Upper lobe of left lung (tissue), 6 donors: ENCODE data around the gene ODF2L. TPM values are rescaled to one million over a fixed set of nuclear protein-coding genes. Genes with fewer than 3 reads are reported as not detected.
A peak's percentile ranks its signal among the peaks of the same experiment; 100 is the strongest.

ENCODE experiments used
- ATAC-seq, 2 donors: fragments of 200-7000 bp; cut with Tn5 transposase; one replicate each; pipeline ENCODE4 v1.9.1; 2022; ENCODE audit warnings: mild to moderate bottlenecking in 2 of 2, moderate library complexity in 2 of 2; ENCODE audit not compliant: low FRiP score in 2 of 2
- DNase-seq, 2 donors: peaks; one replicate each; pipeline ENCODE4 v3.0.0-alpha.2; 2019 to 2020
- H3K27ac ChIP-seq, 4 donors: fragments of 200-600 bp; sonication (generic); one replicate each; pipeline ENCODE4 v1.5.1; 2016 to 2019
- H3K27me3 ChIP-seq, 4 donors: fragments of 200-600 bp; sonication (generic); one replicate each; pipeline ENCODE4 v1.5.1; 2017 to 2019
- H3K36me3 ChIP-seq, 4 donors: fragments of 200-600 bp; sonication (generic); one replicate each; pipeline ENCODE4 v1.5.1; 2016 to 2019
- H3K4me1 ChIP-seq, 4 donors: fragments of 200-600 bp; sonication (generic); one replicate each; pipeline ENCODE4 v1.5.1; 2018 to 2019
- H3K4me3 ChIP-seq, 4 donors: fragments of 200-600 bp; sonication (generic); one replicate each; pipeline ENCODE4 v1.5.1; 2017 to 2019; ENCODE audit warnings: mild to moderate bottlenecking in 2 of 4, moderate library complexity in 1 of 4
- H3K9me3 ChIP-seq, 4 donors: fragments of 200-600 bp; sonication (generic); one replicate each; pipeline ENCODE4 v1.5.1; 2018 to 2019
- EP300 ChIP-seq, 4 donors: sonication (generic); formaldehyde crosslinking; IDR thresholded peaks; one replicate each; pipeline ENCODE4 v1.5.1; 2017; ENCODE audit warnings: antibody characterized with exemption in 4 of 4, control low read depth in 2 of 4
- POLR2A ChIP-seq, 4 donors: fragments of 450-650 bp; IDR thresholded peaks; one replicate each; pipeline ENCODE4 v1.5.1; 2016 to 2017; ENCODE audit warnings: antibody characterized with exemption in 4 of 4, mild to moderate bottlenecking in 2 of 4
- POLR2AphosphoS5 ChIP-seq, 2 donors: sonication (generic); formaldehyde crosslinking; IDR thresholded peaks; one replicate each; pipeline ENCODE4 v1.5.1; 2017; ENCODE audit warnings: antibody characterized with exemption in 2 of 2
- WGBS, 2 donors: methylation state at CpG; one replicate each; pipeline ENCODE4 v1.1.5; 2017 to 2018; 5-methylcytosine and 5-hydroxymethylcytosine counted together
- total RNA-seq, 6 donors: library from RNA; depleted of rRNA in 4 of 6; stranded (reverse); fragments of >200 nt in 4 of 6; gene quantifications; one replicate each; pipeline versions ENCODE4 v1.1.0 to v1.2.1, GENCODE V29; 2016 to 2021
- TF ChIP-seq, protein P1 (sequence below), 6 experiments: fragments of 450-650 bp in 4 of 6; fragments of 200-600 bp in 2 of 6; sonication (generic) in 2 of 6; IDR thresholded peaks; one replicate each; pipeline ENCODE4 v1.5.1; 2016 to 2019; ENCODE audit warnings: antibody characterized with exemption in 6 of 6
- donor health status: DM: no; HTN: no; CAD: no; lungs with moderate emphysema.
- donor health status: DM: no; HTN: yes; CAD: no; lungs with severe emphysema.

ODF2L gene
- total RNA-seq, 6 donors from 2014 or later = 22.2 to 179 (median 34.0) TPM

- DNase-seq (no peak), ATAC-seq (no peak)
- 67 to 92% methylated on average over 1 of the region's 1 CpG for WGBS, 2 donors
- no peak overlapping the region for H3K27ac ChIP-seq
- no peaks in the 10 kb centered on the region for H3K27me3 ChIP-seq
- H3K4me1 ChIP-seq = peaks cover 0 to 3% (median 0%) of the 10 kb centered on the region in 4 donors
- TF ChIP-seq EP300 (IDR thresholded peaks at IDR 0.05) (no peak), POLR2A (IDR thresholded peaks at IDR 0.05) (no peak), POLR2AphosphoS5 (IDR thresholded peaks at IDR 0.05) (no peak)
- TF ChIP-seq, protein P1, sequence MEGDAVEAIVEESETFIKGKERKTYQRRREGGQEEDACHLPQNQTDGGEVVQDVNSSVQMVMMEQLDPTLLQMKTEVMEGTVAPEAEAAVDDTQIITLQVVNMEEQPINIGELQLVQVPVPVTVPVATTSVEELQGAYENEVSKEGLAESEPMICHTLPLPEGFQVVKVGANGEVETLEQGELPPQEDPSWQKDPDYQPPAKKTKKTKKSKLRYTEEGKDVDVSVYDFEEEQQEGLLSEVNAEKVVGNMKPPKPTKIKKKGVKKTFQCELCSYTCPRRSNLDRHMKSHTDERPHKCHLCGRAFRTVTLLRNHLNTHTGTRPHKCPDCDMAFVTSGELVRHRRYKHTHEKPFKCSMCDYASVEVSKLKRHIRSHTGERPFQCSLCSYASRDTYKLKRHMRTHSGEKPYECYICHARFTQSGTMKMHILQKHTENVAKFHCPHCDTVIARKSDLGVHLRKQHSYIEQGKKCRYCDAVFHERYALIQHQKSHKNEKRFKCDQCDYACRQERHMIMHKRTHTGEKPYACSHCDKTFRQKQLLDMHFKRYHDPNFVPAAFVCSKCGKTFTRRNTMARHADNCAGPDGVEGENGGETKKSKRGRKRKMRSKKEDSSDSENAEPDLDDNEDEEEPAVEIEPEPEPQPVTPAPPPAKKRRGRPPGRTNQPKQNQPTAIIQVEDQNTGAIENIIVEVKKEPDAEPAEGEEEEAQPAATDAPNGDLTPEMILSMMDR (IDR thresholded peaks at IDR 0.05) = no peak
- no peaks in the 10 kb centered on the region for H3K9me3 ChIP-seq
- no peak overlapping the region for H3K4me3 ChIP-seq
- H3K36me3 ChIP-seq = no peaks in the 10 kb centered on the region
These were observed 49.7 kb downstream of the ODF2L start for GRCh38 chr1:86346388-86346787.

DNA sequence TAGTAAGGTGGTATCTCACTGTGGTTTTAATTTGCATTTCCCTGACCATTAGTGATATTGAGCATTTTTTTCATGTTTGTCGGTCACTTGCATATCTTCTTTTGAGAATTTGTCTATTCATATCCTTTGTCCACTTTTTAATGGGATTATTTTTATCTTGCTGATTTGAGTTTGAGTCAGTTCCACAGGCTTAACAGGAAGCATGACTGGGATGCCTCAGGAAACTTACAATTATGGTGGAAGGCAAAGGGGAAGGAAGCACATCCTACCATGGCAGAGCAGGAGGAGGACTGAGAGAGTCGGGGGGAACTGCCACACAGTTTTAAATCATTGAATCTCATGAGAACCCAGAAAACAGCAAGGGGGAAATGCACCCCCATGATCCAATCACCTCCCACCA is 51.1 kb downstream of the ODF2L start:
- DNase-seq (no peak), ATAC-seq (no peak)
- Histone ChIP-seq H3K27ac (no peak overlapping the region), H3K36me3 (no peaks in the 10 kb centered on the region), H3K4me3 (no peak overlapping the region), H3K9me3 (no peaks in the 10 kb centered on the region), H3K27me3 (no peaks in the 10 kb centered on the region), H3K4me1 (peaks cover 0 to 3% (median 0%) of the 10 kb centered on the region in 4 donors)
- WGBS, 2 donors = 60 to 75% methylated on average over 2 of the region's 2 CpGs
- TF ChIP-seq, protein P1 (IDR thresholded peaks at IDR 0.05) = no peak
- TF ChIP-seq POLR2AphosphoS5 (IDR thresholded peaks at IDR 0.05) (no peak), EP300 (IDR thresholded peaks at IDR 0.05) (no peak), POLR2A (IDR thresholded peaks at IDR 0.05) (no peak)

DNA sequence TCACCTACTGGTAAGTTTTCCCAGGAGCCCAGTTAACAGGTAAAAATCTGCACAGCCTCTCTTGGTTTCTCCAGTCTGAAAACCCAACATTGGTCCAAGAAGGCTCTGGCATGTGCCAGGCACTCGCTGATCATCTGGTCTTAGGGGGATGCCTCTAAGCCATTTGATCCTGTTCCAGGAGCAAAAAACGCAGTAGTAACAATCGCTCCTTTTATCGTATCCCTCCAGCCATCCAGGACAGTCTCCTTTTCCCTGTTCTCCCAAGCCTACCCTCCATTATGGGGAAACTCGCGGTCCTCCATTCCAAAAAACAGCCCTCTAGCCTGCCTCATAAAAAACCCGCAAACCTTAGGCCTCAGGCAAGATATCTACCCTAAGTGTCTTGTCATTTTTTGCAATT is 56.2 kb downstream of the ODF2L start:
- Histone ChIP-seq H3K4me3 (no peak overlapping the region), H3K27me3 (no peaks in the 10 kb centered on the region), H3K36me3 (no peaks in the 10 kb centered on the region), H3K27ac (peak overlapping the region; percentile 10 to 40 (median 14)), H3K9me3 (no peaks in the 10 kb centered on the region), H3K4me1 (peaks cover 0 to 3% (median 0%) of the 10 kb centered on the region in 4 donors)
- 96% methylated on average over 7 of the region's 7 CpGs for WGBS, 2 donors
- no peak for DNase-seq
- TF ChIP-seq POLR2A (IDR thresholded peaks at IDR 0.05) = no peak
- TF ChIP-seq, protein P1 (IDR thresholded peaks at IDR 0.05) = no peak
- no peak for TF ChIP-seq EP300 (IDR thresholded peaks at IDR 0.05)
- TF ChIP-seq POLR2AphosphoS5 (IDR thresholded peaks at IDR 0.05) = no peak
- peak in 1 of 2 donors; percentile 26 for ATAC-seq

DNA sequence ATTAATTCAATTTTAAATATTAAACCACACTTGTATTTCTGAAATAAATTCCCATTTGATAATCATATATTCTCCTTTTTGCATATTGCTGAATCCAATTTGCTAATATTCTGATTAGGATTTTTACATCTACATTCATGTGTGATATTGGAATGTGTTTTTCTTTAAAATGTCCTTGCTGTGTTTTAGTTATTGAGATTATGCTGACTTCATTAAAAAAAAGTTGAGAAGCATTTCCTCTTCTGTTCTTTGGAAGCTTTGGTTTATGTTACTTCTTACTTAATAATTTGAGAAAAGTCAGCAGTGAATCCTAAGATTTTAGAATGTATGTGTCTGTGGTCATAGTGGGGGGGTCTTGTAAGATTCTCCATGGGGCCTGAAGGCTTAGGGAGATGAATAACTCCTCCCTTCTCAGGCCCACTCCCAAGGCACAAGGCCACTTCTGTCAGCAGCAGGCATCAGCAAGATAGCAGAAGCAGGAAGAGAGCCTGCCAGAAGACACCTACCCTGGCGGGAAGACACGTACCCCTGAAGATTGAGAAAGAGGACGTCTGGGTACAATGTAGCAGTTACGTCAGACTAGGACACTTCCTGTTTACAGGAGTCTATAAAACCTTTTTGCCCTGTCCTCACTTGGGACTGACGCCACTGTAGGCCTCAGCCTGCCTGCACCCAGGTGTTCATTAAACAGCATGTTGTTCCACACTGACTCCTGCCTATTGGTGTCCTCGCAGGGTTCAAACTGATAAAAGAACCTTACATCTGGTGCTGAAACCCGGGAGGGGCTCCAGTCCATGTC is 56.9 kb downstream of the ODF2L start:
- Histone ChIP-seq H3K9me3 (no peaks in the 10 kb centered on the region), H3K4me3 (no peak overlapping the region), H3K27me3 (no peaks in the 10 kb centered on the region), H3K27ac (peak overlapping the region; percentile 10 to 40 (median 25)), H3K4me1 (peaks cover 0 to 3% (median 0%) of the 10 kb centered on the region in 4 donors), H3K36me3 (no peaks in the 10 kb centered on the region)
- ATAC-seq = peak; percentile 41 to 63
- TF ChIP-seq, protein P1 (IDR thresholded peaks at IDR 0.05) = no peak
- TF ChIP-seq EP300 (IDR thresholded peaks at IDR 0.05) = peak in 1 of 4 donors; percentile 26
- 19 to 47% methylated on average over 3 to 7 of the region's 7 CpGs for WGBS, 2 donors
- peak in 1 of 2 donors; percentile 36 for DNase-seq

DNA sequence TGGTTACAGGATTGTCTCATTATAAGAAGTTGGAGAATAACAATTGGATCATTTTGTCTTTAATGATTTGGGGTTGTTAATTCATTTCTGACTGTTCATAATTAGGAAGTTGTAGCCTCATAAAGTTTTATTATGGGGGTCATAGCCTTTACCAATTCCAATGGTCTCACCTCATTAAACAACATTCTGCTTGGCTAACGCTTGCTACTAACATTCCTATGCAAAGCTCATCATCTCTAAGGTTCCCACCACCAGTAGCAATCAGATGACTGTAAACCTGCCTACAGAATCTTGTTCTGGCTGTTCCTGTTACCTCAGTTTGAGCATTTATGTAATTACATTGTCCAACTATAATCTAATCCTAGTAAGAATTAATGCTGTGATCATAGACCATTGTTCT is 60.2 kb downstream of the ODF2L start:
- 76 to 86% methylated on average over 1 of the region's 1 CpG for WGBS, 2 donors
- Histone ChIP-seq H3K27me3 (no peaks in the 10 kb centered on the region), H3K36me3 (no peaks in the 10 kb centered on the region), H3K4me1 (peaks cover 0 to 3% (median 0%) of the 10 kb centered on the region in 4 donors), H3K4me3 (no peak overlapping the region), H3K9me3 (no peaks in the 10 kb centered on the region), H3K27ac (no peak overlapping the region)
- ATAC-seq (no peak), DNase-seq (no peak)
- TF ChIP-seq POLR2A (IDR thresholded peaks at IDR 0.05) (no peak), POLR2AphosphoS5 (IDR thresholded peaks at IDR 0.05) (no peak), EP300 (IDR thresholded peaks at IDR 0.05) (no peak)
- TF ChIP-seq, protein P1 (IDR thresholded peaks at IDR 0.05) = no peak
